Germinal center (tissue), 1 donor: ENCODE data around the gene MAPKAPK2.
"Not testable (repeated sequence)": the region's sequence is repeated elsewhere in the genome, so short reads cannot be mapped to it uniquely, and the experiment has no call there.

ENCODE experiments used
- DNase-seq: peaks from one replicate; pipeline ENCODE4 v3.0.0; 2012; ENCODE audit warnings: mixed read lengths, low spot score

MAPKAPK2 gene

GRCh38 chr1:206778031-206778430, 93.3 kb downstream of the MAPKAPK2 start:
- no peak for DNase-seq

- not testable (repeated sequence) for DNase-seq
These were observed 94.2 kb downstream of the MAPKAPK2 start for GRCh38 chr1:206778911-206779310.

- DNase-seq: no peak
These were observed 94.9 kb downstream of the MAPKAPK2 start for GRCh38 chr1:206779638-206780037.

- peak; percentile 42 for DNase-seq
These were observed 97.7 kb downstream of the MAPKAPK2 start for GRCh38 chr1:206782448-206782847.

GRCh38 chr1:206783506-206783905, 98.8 kb downstream of the MAPKAPK2 start:
- no peak for DNase-seq
